Measurements from ENCODE around the gene N4BP3. TPM values are rescaled to one million over a fixed set of nuclear protein-coding genes. Genes with fewer than 3 reads are reported as not detected.
A peak's percentile ranks its signal among the peaks of the same experiment; 100 is the strongest.

The N4BP3 gene
- total and polyA plus RNA-seq, 2 of the 4 experiments (the other 2 are of a cell fraction): 0.14 to 0.18 TPM

- Histone ChIP-seq H3K27me3 (ENCODE audit: control insufficient read depth, insufficient read depth, low read length) (no peaks in the 10 kb centered on the region), H2AFZ (replicated peaks; ENCODE audit: low read length, poor library complexity) (peak within 1 kb of the TSS; percentile 86), H4K5ac (ENCODE audit: low read depth, low read length) (peak within 1 kb of the TSS; percentile 19; the same call in 1 of the 2 replicates), H3K18ac (ENCODE audit: low read depth, low read length) (no peak within 1 kb of the TSS), H3K4ac (ENCODE audit: low read depth, low read length) (peak within 1 kb of the TSS; percentile 49), H3K27ac (ENCODE audit: insufficient read depth, low read length) (peak within 1 kb of the TSS; percentile 44), H3K4me3 (ENCODE audit: insufficient read depth, low read depth, low read length) (peak within 1 kb of the TSS; percentile 66), H3K4me2 (ENCODE audit: low read depth, low read length) (peak within 1 kb of the TSS; percentile 91), H3K9me1 (ENCODE audit: insufficient read depth, low read length) (peaks cover 7% of the 10 kb centered on the region; the same call in 1 of the 2 replicates), H4K91ac (ENCODE audit: insufficient read depth, low read depth, low read length) (peak within 1 kb of the TSS; percentile 57; the same call in 1 of the 2 replicates), H2BK5ac (ENCODE audit: low read depth, low read length, poor library complexity, severe bottlenecking) (no peak within 1 kb of the TSS), H4K8ac (ENCODE audit: low read depth in 2 of 2, low read length in 2 of 2) (peak within 1 kb of the TSS; percentile 89), H3K79me1 (ENCODE audit: low read depth in 1 of 2, low read length in 2 of 2) (peaks cover 17 to 28% of the 10 kb centered on the region in 2 experiments), H2BK120ac (ENCODE audit: low read depth, low read length) (no peak within 1 kb of the TSS), H3K14ac (replicated peaks; ENCODE audit: low read depth, low read length) (0 out of 2 replicates have a peak within 1 kb of the TSS, but pooled peaks have one; percentile 38), H3K36me3 (ENCODE audit: control insufficient read depth, insufficient read depth, low read length) (peaks cover 19% of the 10 kb centered on the region), H3K23ac (ENCODE audit: low read depth, low read length) (peak within 1 kb of the TSS; percentile 48; the same call in 1 of the 2 replicates), H2BK20ac (ENCODE audit: low read depth, low read length) (no peak within 1 kb of the TSS), H3K56ac (ENCODE audit: extremely low read depth, insufficient read depth, low read length) (peak within 1 kb of the TSS; percentile 79), H3K4me1 (ENCODE audit: control insufficient read depth, insufficient read depth, low read length) (peaks cover 7% of the 10 kb centered on the region), H2AK9ac (replicated peaks; ENCODE audit: low read depth, low read length, poor library complexity) (peak within 1 kb of the TSS; percentile 93), H2AK5ac (ENCODE audit: low read depth, low read length) (peak within 1 kb of the TSS; percentile 59), H2BK15ac (ENCODE audit: low read depth, low read length) (no peak within 1 kb of the TSS), H3K9ac (ENCODE audit: low read depth, low read length) (peak within 1 kb of the TSS; percentile 65), H3K9me3 (ENCODE audit: control insufficient read depth, insufficient read depth, low read length) (no peaks in the 10 kb centered on the region), H4K20me1 (ENCODE audit: insufficient read depth, low read length) (no peaks in the 10 kb centered on the region; the same call in 1 of the 2 replicates)
- in situ Hi-C loops (cut with MboI; ENCODE audit: low sequenced_read_pairs) (loop anchor here (10.0 to 25.0 kb wide), 2 partner anchors 216 to 549 kb away; partner anchors contain the start of gene B4GALT7), intact Hi-C loops (cut with micrococcal nuclease) (no loop called here), dilution Hi-C loops (cut with HindIII; ENCODE audit: low sequenced_read_pairs, unreplicated experiment) (no loop called here)
- peak; percentile 100 for ATAC-seq (ENCODE audit: low read depth)
- peak; percentile 99 for DNase-seq
- POLR2A ChIA-PET (ENCODE audit: unreplicated experiment): interaction anchor here (1.0 kb wide), 1 partner anchor 60 kb away, joined by 3 read pairs; no protein-coding TSS in a partner anchor
- CTCF ChIA-PET: interaction anchor here (1.1 to 1.2 kb wide), 2 partner anchors 76 to 547 kb away, joined by 3 read pairs; no protein-coding TSS in a partner anchor
- WGBS, 2 experiments (ENCODE audit: extremely low coverage in 2 of 2, insufficient read length in 1 of 2): 1% methylated on average over 25 of the region's 68 CpGs; no CpG with 5 or more reads in 1 of the 2 experiments
- peak; percentile 91 for TF ChIP-seq MXI1 (IDR thresholded peaks at IDR 0.05; ENCODE audit: borderline replicate concordance, low read depth, low read length)
- TF ChIP-seq USF2 (IDR thresholded peaks at IDR 0.05; ENCODE audit: low read depth, low read length): 0 out of 2 replicates have a peak, but pooled peaks have one; percentile 28
- peak; percentile 29; the same call in 1 of the 2 replicates for TF ChIP-seq CEBPB (IDR thresholded peaks at IDR 0.05; ENCODE audit: low read depth, low read length)
- no peak for TF ChIP-seq MAFK (IDR thresholded peaks at IDR 0.05; ENCODE audit: low read depth, low read length)
- TF ChIP-seq POLR2A (IDR thresholded peaks at IDR 0.05; ENCODE audit: low read depth, low read length): peak; percentile 66; the same call in 1 of the 2 replicates
- TF ChIP-seq RCOR1 (IDR thresholded peaks at IDR 0.05; ENCODE audit: insufficient replicate concordance, low read length): no peak
- TF ChIP-seq FOS (IDR thresholded peaks at IDR 0.05; ENCODE audit: low read depth, low read length): no peak
- TF ChIP-seq MAZ (IDR thresholded peaks at IDR 0.05; ENCODE audit: borderline replicate concordance, low read depth, low read length): peak; percentile 52; the same call in 1 of the 2 replicates
- no TSS peak for BruUV-seq (replicated peaks)
Measured at GRCh38 chr5:178153530-178154340, 40.4 kb downstream of the N4BP3 start, which contains the start of gene NHP2. TSS of gene NHP2 (minus strand) at chr5:178153885. CDS start at chr5:178153817, 68 bp downstream.

All from IMR-90 (cell line).